Activated CD4-positive, alpha-beta T cell treated with anti-CD3 and anti-CD28 coated beads, Interleukin-2, amount 10 ng/mL, durations not matched to agents 7 days and 5 days (primary cell): ENCODE measurements around the gene CCDC92. TPM values are rescaled to one million over a fixed set of nuclear protein-coding genes. Genes with fewer than 3 reads are reported as not detected.

ENCODE experiments used
- CTCF ChIA-PET: fragments of 350-600 bp; sonication (Branson Sonifier 250); formaldehyde crosslinking; loops from one replicate; lab custom pipeline; 2021; ENCODE audit warnings: antibody characterized with exemption; lab: Charles Lee
- POLR2A ChIA-PET: fragments of 350-600 bp; sonication (Branson Sonifier 250); formaldehyde crosslinking; loops from one replicate; lab custom pipeline; 2021; ENCODE audit warnings: antibody characterized with exemption; lab: Charles Lee
- DNase-seq: peaks from one replicate; pipeline ENCODE4 v3.0.0-alpha.2; 2020
- H3K27ac Mint-ChIP-seq: one replicate; pipeline ENCODE4 v1.8.0; 2021; ENCODE audit warnings: mild to moderate bottlenecking, moderate library complexity, mixed read lengths
- H3K27me3 Mint-ChIP-seq: one replicate; pipeline ENCODE4 v1.8.0; 2021; ENCODE audit warnings: mixed read lengths
- H3K36me3 Mint-ChIP-seq: one replicate; pipeline ENCODE4 v1.8.0; 2021; ENCODE audit warnings: low read depth, mixed read lengths
- H3K4me1 Mint-ChIP-seq: one replicate; pipeline ENCODE4 v1.8.0; 2021; ENCODE audit warnings: mixed read lengths
- H3K4me3 Mint-ChIP-seq: one replicate; pipeline ENCODE4 v1.8.0; 2021; ENCODE audit warnings: mild to moderate bottlenecking, moderate library complexity, mixed read lengths
- H3K9me3 Mint-ChIP-seq: one replicate; pipeline ENCODE4 v1.8.0; 2021; ENCODE audit warnings: mixed read lengths
- total RNA-seq, 2 experiments: library from RNA; stranded (reverse); gene quantifications; one replicate each; pipeline ENCODE4 v1.2.3, GENCODE V29; 2021

The CCDC92 gene
- total RNA-seq, 2 experiments from 2014 or later, result 27.9 to 28.8 TPM

- Mint-ChIP-seq H3K36me3 (peaks cover 2% of the 10 kb centered on the region), H3K4me1 (no peaks in the 10 kb centered on the region), H3K4me3 (no peak overlapping the region), H3K27ac (no peak overlapping the region), H3K27me3 (no peaks in the 10 kb centered on the region), H3K9me3 (no peaks in the 10 kb centered on the region)
- POLR2A ChIA-PET, result no interaction called here
- DNase-seq, result no peak
- CTCF ChIA-PET, result interaction anchor here (0.6 to 1.2 kb wide), 2 partner anchors 9 to 193 kb away, joined by 3 read pairs; no protein-coding TSS in a partner anchor
Observed at GRCh38 chr12:123963821-123964220, 8.8 kb downstream of the CCDC92 start.

GRCh38 chr12:123962513-123962912 is 10.1 kb downstream of the CCDC92 start:
- ChIA-PET POLR2A (no interaction called here), CTCF (interaction anchor here (0.8 kb wide), 1 partner anchor 42 kb away, joined by 3 read pairs; no protein-coding TSS in a partner anchor)
- Mint-ChIP-seq H3K4me1 (no peaks in the 10 kb centered on the region), H3K9me3 (no peaks in the 10 kb centered on the region), H3K27ac (no peak overlapping the region), H3K4me3 (no peak overlapping the region), H3K27me3 (no peaks in the 10 kb centered on the region), H3K36me3 (no peaks in the 10 kb centered on the region)
- DNase-seq, result no peak

GRCh38 chr12:123961585-123962345 is 10.9 kb downstream of the CCDC92 start:
- Mint-ChIP-seq H3K27ac (no peak overlapping the region), H3K4me3 (no peak overlapping the region), H3K36me3 (no peaks in the 10 kb centered on the region), H3K27me3 (no peaks in the 10 kb centered on the region), H3K9me3 (no peaks in the 10 kb centered on the region), H3K4me1 (no peaks in the 10 kb centered on the region)
- CTCF ChIA-PET, result interaction anchor here (0.5 to 0.9 kb wide), 4 partner anchors 12 to 821 kb away, joined by 3 read pairs; no protein-coding TSS in a partner anchor
- POLR2A ChIA-PET, result no interaction called here
- no peak for DNase-seq

- no peaks in the 10 kb centered on the region for H3K27me3 Mint-ChIP-seq
- no peaks in the 10 kb centered on the region for H3K9me3 Mint-ChIP-seq
- H3K4me1 Mint-ChIP-seq, result no peaks in the 10 kb centered on the region
- ChIA-PET CTCF (interaction anchor here (0.9 to 2.0 kb wide), 4 partner anchors 9 to 22 kb away, joined by 3 to 5 read pairs (median 4); no protein-coding TSS in a partner anchor), POLR2A (no interaction called here)
- H3K27ac Mint-ChIP-seq, result no peak overlapping the region
- no peak for DNase-seq
- H3K4me3 Mint-ChIP-seq, result no peak overlapping the region
- no peaks in the 10 kb centered on the region for H3K36me3 Mint-ChIP-seq
Observed at GRCh38 chr12:123960856-123961255, 11.8 kb downstream of the CCDC92 start.

- no peak for DNase-seq
- ChIA-PET POLR2A (no interaction called here), CTCF (interaction anchor here (0.9 to 2.0 kb wide), 4 partner anchors 8 to 22 kb away, joined by 3 to 5 read pairs (median 4); no protein-coding TSS in a partner anchor)
- H3K4me3 Mint-ChIP-seq, result no peak overlapping the region
- no peaks in the 10 kb centered on the region for H3K27me3 Mint-ChIP-seq
- no peak overlapping the region for H3K27ac Mint-ChIP-seq
- no peaks in the 10 kb centered on the region for H3K36me3 Mint-ChIP-seq
- H3K4me1 Mint-ChIP-seq, result no peaks in the 10 kb centered on the region
- H3K9me3 Mint-ChIP-seq, result no peaks in the 10 kb centered on the region
Observed at GRCh38 chr12:123960029-123960735, 12.4 kb downstream of the CCDC92 start.

GRCh38 chr12:123958876-123959275 is 13.8 kb downstream of the CCDC92 start:
- no peak overlapping the region for H3K4me3 Mint-ChIP-seq
- no peaks in the 10 kb centered on the region for H3K4me1 Mint-ChIP-seq
- ChIA-PET POLR2A (no interaction called here), CTCF (no interaction called here)
- no peaks in the 10 kb centered on the region for H3K27me3 Mint-ChIP-seq
- H3K9me3 Mint-ChIP-seq, result no peaks in the 10 kb centered on the region
- DNase-seq, result no peak
- no peaks in the 10 kb centered on the region for H3K36me3 Mint-ChIP-seq
- no peak overlapping the region for H3K27ac Mint-ChIP-seq

GRCh38 chr12:123958462-123958861 is 14.2 kb downstream of the CCDC92 start:
- Mint-ChIP-seq H3K27me3 (no peaks in the 10 kb centered on the region), H3K27ac (no peak overlapping the region), H3K9me3 (no peaks in the 10 kb centered on the region), H3K4me3 (no peak overlapping the region), H3K4me1 (no peaks in the 10 kb centered on the region), H3K36me3 (no peaks in the 10 kb centered on the region)
- ChIA-PET CTCF (no interaction called here), POLR2A (no interaction called here)
- DNase-seq, result no peak

GRCh38 chr12:123957196-123957595 is 15.4 kb downstream of the CCDC92 start:
- Mint-ChIP-seq H3K27ac (no peak overlapping the region), H3K27me3 (no peaks in the 10 kb centered on the region), H3K4me3 (no peak overlapping the region), H3K36me3 (no peaks in the 10 kb centered on the region), H3K9me3 (no peaks in the 10 kb centered on the region), H3K4me1 (no peaks in the 10 kb centered on the region)
- ChIA-PET CTCF (interaction anchor here (0.7 to 1.4 kb wide), 2 partner anchors 57 to 278 kb away, joined by 4 read pairs; no protein-coding TSS in a partner anchor), POLR2A (no interaction called here)
- no peak for DNase-seq

- CTCF ChIA-PET, result interaction anchor here (0.5 to 1.4 kb wide), 2 partner anchors 56 to 793 kb away, joined by 4 to 5 read pairs; no protein-coding TSS in a partner anchor
- no peaks in the 10 kb centered on the region for H3K4me1 Mint-ChIP-seq
- POLR2A ChIA-PET, result no interaction called here
Observed at GRCh38 chr12:123956249-123956648, 16.4 kb downstream of the CCDC92 start.

GRCh38 chr12:123954647-123955350 is 17.8 kb downstream of the CCDC92 start:
- H3K4me3 Mint-ChIP-seq, result no peak overlapping the region
- POLR2A ChIA-PET, result no interaction called here
- H3K9me3 Mint-ChIP-seq, result no peaks in the 10 kb centered on the region
- H3K27ac Mint-ChIP-seq, result no peak overlapping the region
- H3K4me1 Mint-ChIP-seq, result no peaks in the 10 kb centered on the region
- CTCF ChIA-PET, result interaction anchor here (1.0 kb wide), 1 partner anchor 9 kb away, joined by 3 read pairs; no protein-coding TSS in a partner anchor
- no peaks in the 10 kb centered on the region for H3K27me3 Mint-ChIP-seq
- DNase-seq, result no peak
- no peaks in the 10 kb centered on the region for H3K36me3 Mint-ChIP-seq

More at GRCh38 chr12:123956249-123956648, 16.4 kb downstream of the CCDC92 start:
- DNase-seq, result no peak
- Mint-ChIP-seq H3K36me3 (no peaks in the 10 kb centered on the region), H3K27ac (no peak overlapping the region), H3K9me3 (no peaks in the 10 kb centered on the region), H3K27me3 (no peaks in the 10 kb centered on the region), H3K4me3 (no peak overlapping the region)

- POLR2A ChIA-PET, result no interaction called here
- H3K4me3 Mint-ChIP-seq, result no peak overlapping the region
- no peaks in the 10 kb centered on the region for H3K36me3 Mint-ChIP-seq
- CTCF ChIA-PET, result interaction anchor here (1.0 kb wide), 1 partner anchor 8 kb away, joined by 3 read pairs; no protein-coding TSS in a partner anchor
- no peak overlapping the region for H3K27ac Mint-ChIP-seq
- H3K4me1 Mint-ChIP-seq, result no peaks in the 10 kb centered on the region
- H3K9me3 Mint-ChIP-seq, result no peaks in the 10 kb centered on the region
- no peak for DNase-seq
- no peaks in the 10 kb centered on the region for H3K27me3 Mint-ChIP-seq
Observed at GRCh38 chr12:123952037-123952436, 20.6 kb downstream of the CCDC92 start.

GRCh38 chr12:123951467-123951866 is 21.2 kb downstream of the CCDC92 start:
- ChIA-PET POLR2A (interaction anchor here (0.7 kb wide), 1 partner anchor 850 kb away, joined by 3 read pairs; no protein-coding TSS in a partner anchor), CTCF (interaction anchor here (0.8 to 1.0 kb wide), 2 partner anchors 9 to 21 kb away, joined by 3 read pairs; no protein-coding TSS in a partner anchor)
- Mint-ChIP-seq H3K9me3 (no peaks in the 10 kb centered on the region), H3K27ac (no peak overlapping the region), H3K4me1 (no peaks in the 10 kb centered on the region), H3K4me3 (no peak overlapping the region), H3K36me3 (no peaks in the 10 kb centered on the region), H3K27me3 (no peaks in the 10 kb centered on the region)
- DNase-seq, result no peak
